ENCODE results near the gene ZNF629.
"Not testable (repeated sequence)": the region's sequence is repeated elsewhere in the genome, so short reads cannot be mapped to it uniquely, and the experiment has no call there.

Gene ZNF629

DNA sequence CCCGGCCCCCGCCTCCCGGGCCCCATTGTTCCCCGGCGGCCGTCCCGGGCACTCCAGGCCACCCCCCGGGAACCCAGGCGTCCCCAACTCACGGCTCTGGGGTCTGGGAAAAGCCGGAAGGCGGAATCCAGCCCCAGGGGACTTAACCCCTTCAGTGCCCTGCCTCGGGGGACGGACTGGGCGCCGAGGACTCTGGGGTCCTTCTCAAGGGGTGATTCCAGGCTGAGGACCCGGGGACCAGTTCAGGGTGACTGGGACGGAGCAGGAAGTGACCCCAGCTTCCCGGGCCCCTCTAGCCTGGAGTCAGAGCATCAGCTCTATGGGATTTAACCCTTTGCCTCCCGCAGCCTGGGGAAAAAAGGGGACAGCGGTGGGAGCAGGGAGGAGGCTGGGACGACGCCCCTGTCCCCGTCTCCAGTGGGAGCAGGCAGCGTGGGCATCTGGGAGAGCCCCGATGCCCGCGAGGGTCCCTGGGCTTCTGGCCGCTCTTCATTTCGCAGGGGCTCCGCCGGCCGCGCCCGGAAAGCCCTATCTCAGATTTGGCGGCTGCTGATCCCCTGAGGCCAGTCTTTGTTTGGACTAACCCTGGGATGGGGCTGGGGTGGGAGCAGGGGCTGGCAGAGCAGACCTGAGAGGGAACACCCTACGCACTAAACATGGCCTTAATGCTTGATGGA lies at the start of gene ZNF629:
Gene ZNF629, minus strand, starts transcription at position 270 of the 677 bp plus-strand sequence. CDS start 2,723 bp downstream, outside the sequence.
- peak; percentile 64 for DNase-seq

GRCh38 chr16:30834130-30834740 lies 47.2 kb upstream of the ZNF629 start:
- DNase-seq: no peak

GRCh38 chr16:30830072-30830417 lies 43.0 kb upstream of the ZNF629 start:
- DNase-seq: no peak

DNA sequence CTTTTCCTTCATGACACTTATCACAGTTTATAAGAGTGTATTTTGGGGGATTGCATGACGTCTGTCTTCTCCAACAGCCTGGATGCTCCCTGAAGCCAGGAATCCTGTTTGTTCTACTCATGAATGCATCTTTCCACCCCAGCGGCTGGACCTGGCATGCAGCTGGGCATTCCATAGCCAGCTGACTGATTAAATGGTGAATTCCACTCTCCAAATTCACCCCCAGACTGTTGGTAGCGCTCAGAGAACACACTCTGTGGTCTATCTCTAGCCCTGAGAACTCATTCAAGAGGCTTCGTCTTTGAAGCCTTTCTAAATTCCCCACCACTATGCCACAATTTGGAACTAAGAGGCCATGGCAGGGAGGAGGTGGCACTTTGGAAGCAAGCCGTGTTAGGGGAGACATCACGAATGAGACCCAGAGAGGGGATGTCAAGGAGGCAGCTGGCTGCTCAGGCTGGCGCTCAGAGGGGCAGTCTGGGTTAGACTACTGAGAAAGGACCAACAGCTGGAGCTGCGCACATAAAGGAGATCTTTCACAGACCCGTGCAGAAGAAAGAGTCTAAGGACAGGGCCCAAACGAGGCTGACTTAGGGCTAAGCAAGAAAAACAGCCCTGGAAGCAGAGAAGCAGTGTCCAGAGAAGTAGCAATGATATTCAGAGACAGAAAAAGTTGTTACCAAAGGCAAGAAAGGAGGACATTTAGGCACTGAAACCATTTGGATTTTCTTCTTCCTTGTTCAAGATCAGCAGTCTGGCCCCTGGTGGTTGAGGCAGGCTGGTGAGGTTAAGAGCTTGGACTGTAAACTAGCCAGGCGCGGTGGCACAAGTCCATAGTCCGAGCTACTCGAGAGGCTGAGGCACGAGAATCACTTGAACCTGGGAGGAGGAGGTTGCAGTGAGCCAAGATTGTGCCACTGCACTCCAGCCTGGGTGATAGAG lies 42.4 kb upstream of the ZNF629 start:
- DNase-seq: no peak

- DNase-seq: no peak
Measured at GRCh38 chr16:30821891-30822290, 34.9 kb upstream of the ZNF629 start.

DNA sequence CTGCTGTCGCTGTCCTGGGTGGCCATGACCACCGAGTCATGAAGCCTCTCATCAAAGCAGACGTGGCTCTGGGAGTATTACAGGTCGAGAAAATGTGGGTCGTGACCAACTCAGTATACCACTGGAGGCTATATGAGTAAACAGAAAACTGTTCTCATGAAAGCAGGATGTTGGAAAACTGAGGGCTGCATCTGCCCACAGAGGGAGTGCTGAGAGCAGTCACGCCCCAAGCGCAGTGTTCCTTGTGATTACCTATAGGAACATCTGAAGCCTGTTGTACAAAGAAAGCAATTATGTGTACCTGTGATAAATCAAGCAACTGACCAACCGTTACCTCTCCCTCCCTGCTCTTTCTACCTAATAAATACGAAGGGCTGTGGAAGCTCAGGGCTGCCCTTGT lies 34.4 kb upstream of the ZNF629 start:
- DNase-seq: not testable (repeated sequence)

DNA sequence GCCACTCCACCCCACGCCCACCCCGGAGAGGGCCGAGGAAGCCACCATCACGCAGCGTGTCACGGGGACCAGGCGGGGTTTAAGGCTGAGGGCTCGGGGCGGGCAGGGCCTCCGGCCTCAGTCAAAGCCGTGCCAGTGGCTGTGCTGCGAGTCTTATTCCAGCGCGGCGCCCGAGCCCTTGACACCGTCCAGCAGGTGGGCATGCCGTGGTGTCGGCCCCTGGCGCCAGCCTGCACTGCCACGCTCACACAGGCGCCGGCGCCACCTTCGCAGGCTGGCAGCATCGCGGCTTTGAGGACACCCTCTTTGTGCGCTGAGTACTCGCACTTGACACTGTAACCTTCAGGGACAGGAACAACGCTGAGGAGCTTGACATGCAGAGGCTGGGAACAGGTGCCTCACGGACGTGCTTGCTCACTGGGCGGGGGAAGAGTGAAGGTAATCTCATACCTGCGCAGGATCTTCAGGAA lies 34.0 kb upstream of the ZNF629 start:
- no peak for DNase-seq

- no peak for DNase-seq
Measured at GRCh38 chr16:30816769-30817168, 29.8 kb upstream of the ZNF629 start.

GRCh38 chr16:30813821-30814189 lies 26.8 kb upstream of the ZNF629 start:
- no peak for DNase-seq

DNA sequence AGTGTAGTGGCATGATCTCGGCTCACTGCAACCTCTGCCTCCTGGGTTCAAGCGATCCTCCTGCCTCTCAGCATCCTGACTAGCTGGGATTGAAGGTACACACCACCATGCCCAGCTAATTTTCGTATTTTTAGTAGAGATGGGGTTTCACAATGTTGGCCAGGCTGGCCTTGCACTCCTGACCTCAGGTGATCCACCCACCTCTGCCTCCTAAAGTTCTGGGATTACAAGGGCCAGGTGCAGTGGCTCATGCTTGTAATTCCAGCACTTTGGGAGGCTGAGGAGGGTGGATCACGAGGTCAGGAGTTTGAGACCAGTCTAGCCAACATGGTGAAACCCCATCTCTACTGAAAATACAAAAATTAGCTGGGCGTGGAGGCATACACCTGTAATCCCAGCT lies 22.7 kb upstream of the ZNF629 start:
- not testable (repeated sequence) for DNase-seq

DNA sequence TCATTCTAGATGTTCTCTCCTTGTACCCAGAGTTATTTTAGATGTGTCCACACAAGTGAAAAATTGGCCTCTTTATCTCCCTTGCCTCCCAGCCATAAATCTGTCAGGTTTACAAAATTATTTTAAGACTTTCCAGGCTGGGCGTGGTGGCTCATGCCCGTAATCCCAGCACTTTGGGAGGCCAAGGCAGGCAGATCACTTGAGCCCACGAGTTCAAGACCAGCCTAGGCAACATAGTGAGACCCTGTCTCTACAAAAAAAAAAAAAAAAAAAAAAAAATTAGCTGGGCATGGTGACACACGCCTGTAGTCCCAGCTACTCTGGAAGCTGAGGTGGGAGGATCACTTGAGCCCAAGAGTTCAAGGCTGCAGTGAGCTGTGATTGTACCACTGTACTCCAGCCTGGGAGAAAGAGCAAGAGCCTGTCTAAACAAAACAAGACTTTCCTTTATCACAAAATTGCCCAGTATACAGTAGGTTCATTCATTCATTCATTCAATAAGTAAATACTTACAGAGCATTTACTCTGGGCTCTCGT lies 22.0 kb upstream of the ZNF629 start:
- not testable (repeated sequence) for DNase-seq

DNA sequence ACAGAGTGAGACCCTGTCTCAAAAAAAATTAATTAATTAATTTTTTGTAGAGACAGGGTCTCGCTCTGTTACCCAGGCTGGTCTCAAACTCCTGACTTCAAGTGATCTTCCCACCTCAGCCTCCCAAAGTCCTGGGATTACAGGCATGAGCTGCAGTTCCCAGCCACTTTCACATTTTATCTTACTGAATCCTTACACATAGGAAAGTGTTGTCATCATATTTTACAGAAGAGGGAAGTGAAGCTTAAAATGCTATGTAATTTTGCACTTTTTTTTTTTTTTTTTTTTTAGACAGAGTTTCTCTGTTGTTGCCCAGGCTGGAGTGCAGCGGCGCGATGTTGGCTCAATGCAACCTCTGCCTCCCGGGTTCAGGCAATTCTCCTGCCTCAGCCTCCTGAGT lies 21.1 kb upstream of the ZNF629 start:
- no peak for DNase-seq

- peak; percentile 81 for DNase-seq
Measured at GRCh38 chr16:30805370-30806169, 18.6 kb upstream of the ZNF629 start.

GRCh38 chr16:30805056-30805369 lies 18.0 kb upstream of the ZNF629 start:
- no peak for DNase-seq

GRCh38 chr16:30802936-30803335 lies 15.9 kb upstream of the ZNF629 start:
- DNase-seq: no peak

DNA sequence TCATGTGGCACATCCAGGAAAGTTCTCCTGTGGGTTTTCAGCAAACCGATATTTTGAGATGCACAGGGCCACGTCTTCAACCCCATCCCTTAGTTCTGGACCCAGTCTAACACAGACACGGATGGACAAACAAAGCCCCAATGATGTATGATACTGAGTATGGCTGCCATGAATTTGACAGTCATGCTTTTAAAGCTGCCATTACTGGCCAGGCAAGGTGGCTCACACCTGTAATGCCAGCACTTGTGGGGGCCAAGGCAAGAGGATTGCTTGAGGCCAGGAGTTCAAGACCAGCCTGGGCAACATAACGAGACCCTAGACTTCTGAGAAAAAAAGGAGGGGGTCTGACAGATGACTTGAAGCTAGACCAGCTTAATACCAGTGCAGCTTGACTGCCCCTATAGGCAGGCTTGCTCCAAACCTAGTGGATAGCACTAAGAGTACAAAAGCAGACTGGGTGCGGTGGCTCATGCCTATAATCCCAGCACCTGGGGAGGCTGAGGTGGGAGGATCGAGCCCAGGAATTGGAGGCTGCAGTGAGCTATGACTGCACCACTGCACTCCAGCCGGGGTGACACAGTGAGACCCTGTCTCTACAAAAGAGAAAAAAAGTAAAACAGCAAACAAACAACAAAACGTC lies 10.8 kb upstream of the ZNF629 start:
- no peak for DNase-seq

GRCh38 chr16:30794634-30795033 lies 7.6 kb upstream of the ZNF629 start:
- DNase-seq: no peak

DNA sequence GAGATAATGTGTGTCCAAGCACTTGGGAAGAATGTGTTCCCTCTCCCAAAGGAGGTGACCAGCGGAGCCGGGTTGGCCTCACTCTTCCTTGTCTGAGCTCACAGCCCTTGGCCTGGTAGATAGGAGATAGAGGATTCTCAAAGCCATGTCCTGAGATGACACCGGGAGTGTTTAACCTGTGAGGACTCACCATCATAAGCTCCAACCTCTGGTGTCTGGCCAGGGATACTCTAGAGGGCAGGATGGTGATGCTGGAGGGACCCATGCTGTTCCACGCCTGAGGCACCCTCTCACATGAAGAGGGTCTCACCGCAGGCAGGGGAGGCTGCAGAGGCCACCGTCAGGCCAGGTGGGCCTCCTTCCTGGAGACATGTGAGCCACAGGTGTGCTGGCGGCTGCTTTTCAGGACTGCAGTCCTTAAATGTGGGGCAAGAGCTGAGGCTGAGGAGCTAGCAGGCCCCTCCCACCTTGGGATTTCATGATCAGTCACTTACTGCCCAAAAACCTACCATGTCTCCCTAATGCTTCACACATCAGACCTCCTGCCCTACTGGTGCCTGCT lies 6.6 kb upstream of the ZNF629 start:
- DNase-seq: no peak

GRCh38 chr16:30787613-30788378 lies 791 bp upstream of the ZNF629 start:
- DNase-seq: no peak

DNA sequence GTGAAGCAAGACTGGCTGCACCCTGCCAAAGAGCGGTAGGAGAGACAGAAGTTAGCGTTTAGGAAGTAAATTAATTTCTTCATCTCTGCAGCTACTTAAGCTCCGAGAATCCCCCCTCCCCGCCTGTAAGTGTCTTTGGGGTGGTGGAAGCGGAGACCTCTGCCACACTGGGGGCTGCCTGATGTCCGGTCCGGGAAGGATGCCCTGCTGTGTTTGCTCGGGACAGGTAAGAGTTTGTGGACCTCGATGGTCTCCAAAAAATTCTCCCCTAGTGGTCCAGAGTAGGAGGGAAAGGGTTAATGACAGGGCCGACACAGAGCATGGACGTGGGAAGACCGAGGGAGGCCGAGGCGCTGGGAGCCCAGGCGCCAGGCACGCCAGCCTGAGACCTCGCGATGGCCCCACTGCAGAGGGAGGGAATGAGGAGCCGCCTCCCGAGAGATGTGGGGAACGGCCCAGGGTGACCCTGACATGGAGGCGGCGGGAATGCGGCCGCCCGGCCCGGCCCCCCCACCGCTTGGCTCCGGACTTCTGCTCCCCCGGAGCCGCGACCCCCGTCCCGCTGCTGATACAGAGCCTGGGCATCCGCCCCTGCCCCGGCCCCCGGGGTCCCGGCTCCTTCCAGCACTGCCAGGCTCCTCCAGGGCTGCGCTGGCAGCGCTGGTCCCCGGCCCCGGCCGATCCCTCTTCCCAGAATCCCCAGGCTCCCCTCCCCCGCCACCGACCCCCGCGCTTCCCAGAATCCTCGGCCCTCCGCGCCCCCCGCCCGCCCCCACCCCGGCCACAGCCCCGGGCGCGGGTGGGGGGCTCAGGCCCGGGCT lies 680 bp downstream of the ZNF629 start:
- DNase-seq: peak; percentile 71

All from EL (cell line).